H9 (cell line): ENCODE measurements around the gene JAKMIP1. TPM values are rescaled to one million over a fixed set of nuclear protein-coding genes. Genes with fewer than 3 reads are reported as not detected.

ENCODE experiments used
- DNase-seq: peaks from one replicate; pipeline ENCODE4 v3.0.0-alpha.2; 2017
- H2AFZ ChIP-seq: one replicate; pipeline ENCODE4 v1.6.1; 2013; ENCODE audit warnings: mild to moderate bottlenecking, low read length, control low read depth, moderate library complexity
- H2AK5ac ChIP-seq: 2 replicates; pipeline ENCODE4 v1.6.1; 2013; ENCODE audit warnings: low read length, control low read depth, mixed read lengths; ENCODE audit not compliant: insufficient read length
- H2BK120ac ChIP-seq: one replicate; pipeline ENCODE4 v1.6.1; 2013; ENCODE audit warnings: low read depth, mild to moderate bottlenecking, low read length, control low read depth, inconsistent platforms; ENCODE audit not compliant: poor library complexity, severe bottlenecking
- H2BK12ac ChIP-seq: 2 replicates; pipeline ENCODE4 v1.6.1; 2013; ENCODE audit warnings: low read length, control low read depth, mixed read lengths, low read depth; ENCODE audit not compliant: insufficient read length
- H2BK15ac ChIP-seq: 2 replicates; pipeline ENCODE4 v1.6.1; 2013; ENCODE audit warnings: low read depth, low read length, control low read depth
- H2BK20ac ChIP-seq: one replicate; pipeline ENCODE4 v1.6.1; 2013; ENCODE audit warnings: low read depth, mild to moderate bottlenecking, low read length, control low read depth, inconsistent platforms; ENCODE audit not compliant: poor library complexity, severe bottlenecking
- H2BK5ac ChIP-seq: 2 replicates; pipeline ENCODE4 v1.6.1; 2013; ENCODE audit warnings: low read length, control low read depth, mixed read lengths; ENCODE audit not compliant: insufficient read length
- H3K14ac ChIP-seq: 2 replicates; pipeline ENCODE4 v1.6.1; 2013; ENCODE audit warnings: low read length, control low read depth; ENCODE audit not compliant: insufficient read depth
- H3K18ac ChIP-seq: 2 replicates; pipeline ENCODE4 v1.6.1; 2013; ENCODE audit warnings: low read depth, mild to moderate bottlenecking, mixed read lengths, low read length, control low read depth; ENCODE audit not compliant: insufficient read length
- H3K23ac ChIP-seq: 2 replicates; pipeline ENCODE4 v1.6.1; 2013; ENCODE audit warnings: low read length, control low read depth, mixed read lengths, low read depth; ENCODE audit not compliant: insufficient read length
- H3K23me2 ChIP-seq: 2 replicates; pipeline ENCODE4 v1.6.1; 2013; ENCODE audit warnings: low read depth, mild to moderate bottlenecking, mixed read lengths, low read length, control low read depth; ENCODE audit not compliant: insufficient read length, poor library complexity, severe bottlenecking
- H3K27ac ChIP-seq: 2 replicates; pipeline ENCODE4 v1.5.1; 2013; ENCODE audit warnings: low read length, control low read depth, mixed read lengths, low read depth; ENCODE audit not compliant: insufficient read length
- H3K27me3 ChIP-seq: 2 replicates; pipeline ENCODE4 v1.6.1; 2013; ENCODE audit warnings: low read length, control low read depth, inconsistent platforms; ENCODE audit not compliant: insufficient read depth
- H3K4ac ChIP-seq: 2 replicates; pipeline ENCODE4 v1.6.1; 2013; ENCODE audit warnings: low read depth, mild to moderate bottlenecking, control low read depth, inconsistent platforms, low read length, moderate library complexity
- H3K4me1 ChIP-seq: 2 replicates; pipeline ENCODE4 v1.6.1; 2013; ENCODE audit warnings: low read length, control low read depth, inconsistent platforms; ENCODE audit not compliant: insufficient read depth
- H3K4me2 ChIP-seq: 2 replicates; pipeline ENCODE4 v1.6.1; 2013; ENCODE audit warnings: low read length, control low read depth, mixed read lengths; ENCODE audit not compliant: insufficient read length, insufficient read depth
- H3K56ac ChIP-seq: 2 replicates; pipeline ENCODE4 v1.6.1; 2013; ENCODE audit warnings: low read depth, mild to moderate bottlenecking, mixed read lengths, low read length, control low read depth; ENCODE audit not compliant: insufficient read length
- H3K79me1 ChIP-seq: 2 replicates; pipeline ENCODE4 v1.6.1; 2013; ENCODE audit warnings: low read depth, mild to moderate bottlenecking, moderate library complexity, low read length, control low read depth, inconsistent platforms; ENCODE audit not compliant: insufficient read depth, poor library complexity, severe bottlenecking
- H3K79me2 ChIP-seq: 2 replicates; pipeline ENCODE4 v1.6.1; 2013; ENCODE audit warnings: low read length, control low read depth, inconsistent platforms; ENCODE audit not compliant: insufficient read depth
- H3K9ac ChIP-seq: 2 replicates; pipeline ENCODE4 v1.6.1; 2013; ENCODE audit warnings: low read length, control low read depth, mixed read lengths; ENCODE audit not compliant: insufficient read length; ENCODE audit errors: extremely low read depth
- H3K9me3 ChIP-seq: one replicate; pipeline ENCODE4 v1.6.1; 2013; ENCODE audit warnings: low read depth, low read length, inconsistent platforms; ENCODE audit not compliant: control insufficient read depth
- H3T11ph ChIP-seq: one replicate; pipeline ENCODE4 v1.6.1; 2013; ENCODE audit warnings: mild to moderate bottlenecking, low read length, control low read depth, inconsistent platforms
- H4K20me1 ChIP-seq: one replicate; pipeline ENCODE4 v1.6.1; 2013; ENCODE audit not compliant: control insufficient read depth, insufficient read length, insufficient read depth
- H4K5ac ChIP-seq: 2 replicates; pipeline ENCODE4 v1.6.1; 2013; ENCODE audit warnings: low read depth, mild to moderate bottlenecking, mixed read lengths, low read length, control low read depth; ENCODE audit not compliant: insufficient read length
- H4K8ac ChIP-seq: replicated peaks from 2 replicates; pipeline ENCODE4 v1.6.1; 2013; ENCODE audit warnings: low read length, control low read depth, mixed read lengths, low read depth; ENCODE audit not compliant: insufficient read length
- H4K91ac ChIP-seq: 2 replicates; pipeline ENCODE4 v1.6.1; 2013; ENCODE audit warnings: low read depth, mild to moderate bottlenecking, moderate library complexity, mixed read lengths, low read length, control low read depth; ENCODE audit not compliant: insufficient read length
- H3K27ac Mint-ChIP-seq, 3 experiments: 2 replicates in 2 of 3; 3 replicates in 1 of 3; pipeline ENCODE4 v1.8.0; 2020 to 2021; ENCODE audit warnings: mixed read lengths in 3 of 3, mild to moderate bottlenecking in 1 of 3, moderate library complexity in 1 of 3
- H3K27me3 Mint-ChIP-seq: 2 replicates; pipeline ENCODE4 v1.8.0; 2021; ENCODE audit warnings: low read depth, mild to moderate bottlenecking, moderate library complexity, mixed read lengths
- H3K36me3 Mint-ChIP-seq, 3 experiments: 2 replicates in 2 of 3; 3 replicates in 1 of 3; pipeline ENCODE4 v1.8.0; 2020 to 2021; ENCODE audit warnings: low read depth in 3 of 3, mixed read lengths in 3 of 3; ENCODE audit not compliant: insufficient read depth in 1 of 3
- H3K4me1 Mint-ChIP-seq, 2 experiments: 2 replicates each; pipeline ENCODE4 v1.8.0; 2020; ENCODE audit warnings: mixed read lengths in 2 of 2
- H3K4me3 Mint-ChIP-seq, 2 experiments: 2 replicates in 1 of 2; 3 replicates in 1 of 2; pipeline ENCODE4 v1.8.0; 2020 to 2021; ENCODE audit warnings: mild to moderate bottlenecking in 2 of 2, mixed read lengths in 2 of 2, moderate library complexity in 1 of 2
- H3K9me3 Mint-ChIP-seq, 2 experiments: 2 replicates in 1 of 2; 3 replicates in 1 of 2; pipeline ENCODE4 v1.8.0; 2020; ENCODE audit warnings: mild to moderate bottlenecking in 2 of 2, mixed read lengths in 2 of 2, moderate library complexity in 1 of 2
- CTCF ChIP-seq: fragments of 200-600 bp; sonication (generic); conservative IDR thresholded peaks from 3 replicates; pipeline ENCODE4 v1.8.0; 2021; ENCODE audit warnings: antibody characterized with exemption, mild to moderate bottlenecking
- WGBS: extraction: QIAGEN DNeasy Blood & Tissue Kit; methylation state at CpG from one replicate; pipeline ENCODE4 v1.1.7; 2013; ENCODE audit warnings: missing lambda C conversion rate, low lambda C conversion rate, mixed read lengths; ENCODE audit not compliant: insufficient read length; ENCODE audit errors: extremely low coverage; 5-methylcytosine and 5-hydroxymethylcytosine counted together
- total RNA-seq: library from RNA; stranded (reverse); gene quantifications from 2 replicates; pipeline ENCODE4 v1.2.1, GENCODE V29; 2021

The JAKMIP1 gene
- total RNA-seq, 1 experiment from 2014 or later = 1.5 TPM

GRCh38 chr4:6201580-6202091 is 1.3 kb upstream of the JAKMIP1 start:
- Histone ChIP-seq H3K9ac (no peak overlapping the region), H2BK5ac (no peak overlapping the region), H2BK15ac (no peak overlapping the region), H3K9me3 (no peaks in the 10 kb centered on the region), H3T11ph (no peak overlapping the region), H3K27me3 (no peaks in the 10 kb centered on the region; the same call in 1 of the 2 replicates), H3K4ac (no peak overlapping the region), H4K5ac (no peak overlapping the region), H4K20me1 (no peaks in the 10 kb centered on the region), H3K79me1 (no peaks in the 10 kb centered on the region), H3K14ac (no peak overlapping the region), H3K23ac (no peak overlapping the region), H3K27ac (no peak overlapping the region), H3K4me1 (no peaks in the 10 kb centered on the region), H4K91ac (no peak overlapping the region), H2BK20ac (no peak overlapping the region), H2BK12ac (no peak overlapping the region), H3K18ac (no peak overlapping the region), H3K23me2 (peaks cover 7% of the 10 kb centered on the region), H3K79me2 (no peaks in the 10 kb centered on the region), H2AFZ (no peak overlapping the region), H3K4me2 (no peak overlapping the region), H2AK5ac (no peak overlapping the region), H2BK120ac (no peak overlapping the region), H3K56ac (no peak overlapping the region), H4K8ac (no peak overlapping the region)
- H3K9me3 Mint-ChIP-seq = peaks cover 6 to 8% of the 10 kb centered on the region in 2 experiments; a peak in 4 of 5 replicates
- peak overlapping the region; percentile 42 to 77 for H3K4me3 Mint-ChIP-seq
- no CpG with 5 or more reads among the region's 7 CpGs for WGBS
- H3K27ac Mint-ChIP-seq = no peak overlapping the region
- peaks cover 61% of the 10 kb centered on the region for H3K27me3 Mint-ChIP-seq
- peaks cover 0 to 8% (median 0%) of the 10 kb centered on the region in 3 experiments; a peak in 1 of 7 replicates for H3K36me3 Mint-ChIP-seq
- H3K4me1 Mint-ChIP-seq = peaks cover 27 to 28% of the 10 kb centered on the region in 2 experiments
- TF ChIP-seq CTCF = no peak
- no peak for DNase-seq
